Activated CD8-positive, alpha-beta memory T cell treated with anti-CD3 and anti-CD28 coated beads, Interleukin-2, amount 50 U/mL, for 48 hours (primary cell): ENCODE measurements around the gene TECPR2.

Experiments used
- DNase-seq: peaks from one replicate; pipeline ENCODE4 v3.0.0-alpha.2; 2020

TECPR2 gene

DNA sequence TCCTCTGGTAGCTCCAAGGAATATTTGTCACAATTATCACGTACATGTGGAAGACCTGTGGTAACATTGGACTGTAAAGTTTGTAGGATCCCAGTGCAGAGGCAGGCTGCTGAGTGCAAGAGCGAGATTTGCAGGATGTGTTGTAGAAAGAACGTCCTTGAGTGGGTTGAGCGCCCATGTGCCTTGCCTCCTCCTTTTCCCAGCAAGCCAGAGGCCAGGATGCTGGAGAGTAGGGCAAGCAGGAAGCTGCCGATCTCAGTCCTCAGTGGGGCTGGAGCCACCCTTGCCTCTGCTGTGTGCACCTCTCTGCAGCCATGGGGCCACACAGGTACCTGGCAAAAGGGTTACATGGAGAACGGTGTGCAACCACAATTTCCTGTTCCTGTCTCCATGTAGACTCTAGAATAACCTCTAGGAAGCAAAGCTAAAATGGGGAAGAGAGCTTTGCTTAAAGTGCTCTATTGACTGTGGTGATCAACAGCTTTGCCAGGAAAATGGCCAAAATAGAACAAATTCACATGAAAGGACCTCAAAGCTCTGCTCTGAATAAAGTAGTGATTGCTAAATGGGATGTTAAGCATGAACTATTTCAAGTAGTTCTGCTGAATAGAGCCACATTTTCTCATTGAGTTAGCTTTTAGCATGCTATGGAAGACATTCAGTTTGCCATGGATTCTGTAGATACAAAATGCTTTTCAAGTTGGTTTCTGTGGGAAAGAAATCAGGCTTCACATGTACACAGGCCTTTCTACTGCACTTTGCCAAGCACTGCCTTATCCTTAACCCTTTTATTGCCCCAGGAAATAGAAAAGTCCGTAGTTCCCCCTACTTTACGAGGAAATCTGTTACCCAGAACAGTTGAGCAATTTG lies 109.4 kb downstream of the TECPR2 start:
- DNase-seq = no peak

DNA sequence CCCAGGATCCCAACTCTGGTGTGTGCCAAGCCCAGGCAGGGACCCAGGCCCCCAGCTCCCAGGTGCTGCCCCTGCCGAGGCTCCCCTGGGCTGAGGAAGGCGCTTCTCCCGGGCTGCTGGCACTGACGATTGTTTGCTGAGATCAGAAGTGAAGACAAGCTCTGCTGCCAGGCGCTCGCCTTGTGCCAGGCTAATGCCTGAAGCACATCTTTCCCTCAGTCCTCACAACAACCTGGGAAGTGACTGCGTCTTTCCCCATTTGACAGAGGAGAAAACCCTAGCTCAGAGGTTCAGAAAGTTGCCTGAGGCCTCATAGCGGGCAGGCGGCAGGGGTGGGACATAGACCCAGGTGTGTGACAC lies 110.0 kb downstream of the TECPR2 start:
- no peak for DNase-seq

DNA sequence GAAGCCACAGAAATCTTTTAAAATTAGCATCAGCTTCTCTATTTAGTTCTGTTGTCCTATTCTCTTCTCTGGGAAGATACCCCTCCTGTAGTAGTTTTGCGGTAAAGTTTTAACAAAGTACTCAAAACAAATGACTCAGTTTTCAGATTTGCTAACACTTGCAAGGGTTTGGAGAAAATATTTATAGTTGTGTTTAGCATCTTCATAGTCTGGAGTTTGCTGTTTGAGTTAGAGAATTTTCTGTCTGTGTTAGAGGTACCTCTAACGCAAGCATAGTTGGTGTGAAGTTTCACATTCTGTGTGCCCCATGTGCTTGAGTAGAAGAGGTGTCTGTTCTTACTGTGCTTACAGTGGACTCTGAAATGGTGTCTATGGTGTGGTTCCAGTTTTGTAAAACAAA lies 110.8 kb downstream of the TECPR2 start:
- DNase-seq = no peak

DNA sequence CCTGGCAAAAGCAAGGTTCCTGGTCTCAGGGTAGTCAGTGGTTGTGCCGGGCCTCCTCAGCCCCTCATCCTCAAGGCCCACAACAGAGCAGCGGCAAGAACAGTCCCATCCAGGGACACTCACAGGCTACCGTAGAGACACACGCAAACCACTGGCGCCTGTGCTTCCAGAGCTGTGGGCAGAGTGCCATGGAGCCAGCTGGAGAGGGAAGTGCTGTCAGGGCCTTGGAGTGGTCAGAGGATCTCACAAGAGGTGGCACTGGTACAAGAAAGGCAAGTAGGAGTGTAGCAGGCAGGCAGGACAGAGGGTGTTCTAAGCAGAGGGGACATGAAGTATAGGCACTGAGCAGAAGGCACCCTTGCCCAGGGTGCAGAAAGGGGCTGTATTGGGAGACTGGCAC lies 112.2 kb downstream of the TECPR2 start:
- DNase-seq = no peak

DNA sequence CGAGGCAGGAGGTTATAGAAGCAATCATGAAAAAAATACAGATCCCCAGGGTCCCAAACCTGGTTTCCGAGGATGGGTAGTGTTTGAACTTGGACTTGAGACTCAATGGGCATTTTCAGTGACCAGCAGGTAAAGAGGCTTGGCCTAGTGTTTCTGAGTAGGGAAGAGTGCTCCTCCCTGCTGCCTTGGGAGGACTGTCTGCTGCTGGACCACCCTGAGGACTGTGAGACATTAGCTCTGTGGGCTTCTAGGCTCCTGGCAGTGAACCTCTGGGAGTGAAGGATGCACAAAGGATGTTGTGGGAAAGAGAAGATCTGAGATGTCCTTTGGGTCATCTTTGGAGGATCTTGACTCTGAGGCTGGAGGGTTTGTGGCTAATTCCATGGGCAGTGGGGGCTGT lies 116.4 kb downstream of the TECPR2 start:
- no peak for DNase-seq

DNA sequence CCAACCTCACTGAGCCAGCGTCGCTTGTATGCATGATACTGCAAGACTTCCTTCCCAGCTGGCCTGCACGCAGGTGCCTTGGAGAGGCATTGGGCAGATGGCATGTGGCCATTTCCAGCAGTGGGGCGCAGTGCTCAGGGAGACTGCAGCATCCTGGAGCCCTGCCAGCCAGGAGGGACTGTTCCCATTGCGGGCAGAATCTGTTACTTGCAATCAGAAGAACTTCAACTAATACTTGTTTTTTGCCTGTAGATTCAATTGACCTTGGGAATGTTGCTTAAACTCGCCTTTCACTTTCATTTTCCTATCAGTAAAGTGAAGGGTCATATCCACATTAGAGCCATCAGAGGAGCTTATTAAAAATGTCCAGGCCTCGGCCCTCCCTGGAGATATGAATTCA lies 117.0 kb downstream of the TECPR2 start:
- no peak for DNase-seq

DNA sequence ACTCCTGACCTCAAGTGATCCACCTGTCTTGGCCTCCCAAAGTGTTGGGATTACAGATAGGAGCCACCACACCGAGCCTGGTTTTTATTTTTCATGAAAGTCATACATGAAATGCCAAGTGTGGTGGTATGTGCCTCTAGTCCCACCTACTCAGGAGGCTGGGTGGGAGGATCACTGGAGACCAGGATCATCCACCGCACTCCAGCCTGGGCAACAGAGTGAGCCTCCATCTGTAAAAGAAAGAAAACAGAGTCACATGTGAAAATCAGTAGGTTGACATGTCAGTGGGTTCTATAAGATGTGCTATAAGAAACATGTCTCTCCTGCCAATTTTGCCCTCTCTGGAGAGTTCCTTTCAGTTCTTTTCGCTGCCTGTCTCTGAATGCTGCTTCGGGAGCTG lies 118.6 kb downstream of the TECPR2 start:
- no peak for DNase-seq

DNA sequence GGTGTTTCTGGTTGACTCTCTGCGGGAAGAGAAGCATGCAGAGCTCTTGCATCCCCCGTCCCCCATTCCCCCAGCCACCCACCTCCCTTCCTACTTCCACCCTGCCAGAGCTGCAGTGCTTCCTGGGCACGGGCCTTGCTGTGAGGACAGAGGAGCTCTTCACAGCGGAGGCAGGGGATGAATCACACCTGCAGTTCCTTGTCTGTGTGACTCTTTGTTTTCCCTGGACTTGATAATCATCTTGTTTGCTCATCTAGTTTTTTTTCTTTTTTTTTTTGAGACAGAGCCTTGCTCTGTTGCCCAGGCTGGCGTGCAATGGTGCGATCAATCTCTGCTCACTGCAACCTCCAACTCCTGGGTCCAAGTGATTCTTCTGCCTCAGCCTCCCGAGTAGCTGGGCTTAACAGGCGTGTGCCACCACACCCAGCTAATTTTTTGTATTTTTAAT lies 119.1 kb downstream of the TECPR2 start:
- no peak for DNase-seq

DNA sequence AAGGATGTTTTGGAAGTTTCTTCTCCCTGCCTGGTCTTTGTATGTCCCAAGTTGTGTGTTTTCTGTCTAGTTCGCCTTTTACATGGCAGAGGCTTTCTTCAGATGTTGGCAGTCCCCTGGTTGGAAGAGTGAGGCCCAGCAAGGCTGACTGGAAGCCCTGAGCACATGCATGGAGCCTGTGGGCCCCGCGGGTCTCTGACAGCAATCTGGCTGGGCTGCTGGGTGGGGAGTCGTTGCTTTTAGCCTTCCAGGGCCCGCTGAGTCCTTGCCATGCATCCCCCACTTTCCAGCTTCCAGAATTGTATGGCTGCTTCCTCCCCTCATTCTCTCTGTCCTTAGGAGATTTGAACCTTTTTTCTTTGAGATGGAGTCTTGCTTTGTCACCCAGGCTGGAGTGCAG lies 121.6 kb downstream of the TECPR2 start:
- DNase-seq = no peak

DNA sequence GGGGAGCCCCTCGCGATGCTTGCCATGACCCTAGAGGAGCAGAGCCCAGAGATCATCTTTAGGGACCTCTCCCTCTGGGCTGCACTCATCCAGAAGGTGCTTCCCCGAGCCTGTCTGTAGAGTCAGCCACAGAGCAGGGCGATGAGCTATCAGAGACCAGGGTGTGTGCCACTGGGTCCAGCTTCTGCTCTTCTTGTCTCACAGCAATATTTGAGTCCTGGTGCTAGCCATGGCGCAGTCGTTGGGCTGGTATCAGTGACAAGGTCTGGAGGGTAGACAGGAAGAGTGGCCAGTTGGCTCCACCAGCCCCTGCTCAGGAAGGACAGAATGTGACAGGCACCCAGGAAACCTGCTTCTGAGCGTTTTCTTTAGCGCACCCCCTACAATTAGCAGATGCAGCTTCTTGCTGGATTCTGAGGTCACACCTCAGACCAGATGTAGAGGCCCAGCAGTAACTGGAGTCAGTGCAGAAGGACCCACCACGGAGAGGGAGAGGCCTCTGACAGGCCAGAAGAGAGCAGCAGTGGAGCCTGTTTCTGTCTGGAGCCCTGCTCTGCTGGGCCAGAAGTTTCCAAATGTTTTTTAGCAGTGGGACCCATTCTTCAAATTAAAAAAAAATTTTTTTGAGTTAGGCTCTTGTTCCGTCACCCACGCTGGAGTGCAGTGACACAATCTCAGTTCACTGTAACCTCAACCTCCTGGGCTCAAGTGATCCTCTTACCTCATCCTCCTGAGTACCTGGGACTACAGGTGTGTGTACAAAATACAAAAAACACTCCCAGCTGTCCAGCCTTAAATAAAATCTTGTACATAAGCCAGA lies 123.2 kb downstream of the TECPR2 start:
- DNase-seq = no peak

DNA sequence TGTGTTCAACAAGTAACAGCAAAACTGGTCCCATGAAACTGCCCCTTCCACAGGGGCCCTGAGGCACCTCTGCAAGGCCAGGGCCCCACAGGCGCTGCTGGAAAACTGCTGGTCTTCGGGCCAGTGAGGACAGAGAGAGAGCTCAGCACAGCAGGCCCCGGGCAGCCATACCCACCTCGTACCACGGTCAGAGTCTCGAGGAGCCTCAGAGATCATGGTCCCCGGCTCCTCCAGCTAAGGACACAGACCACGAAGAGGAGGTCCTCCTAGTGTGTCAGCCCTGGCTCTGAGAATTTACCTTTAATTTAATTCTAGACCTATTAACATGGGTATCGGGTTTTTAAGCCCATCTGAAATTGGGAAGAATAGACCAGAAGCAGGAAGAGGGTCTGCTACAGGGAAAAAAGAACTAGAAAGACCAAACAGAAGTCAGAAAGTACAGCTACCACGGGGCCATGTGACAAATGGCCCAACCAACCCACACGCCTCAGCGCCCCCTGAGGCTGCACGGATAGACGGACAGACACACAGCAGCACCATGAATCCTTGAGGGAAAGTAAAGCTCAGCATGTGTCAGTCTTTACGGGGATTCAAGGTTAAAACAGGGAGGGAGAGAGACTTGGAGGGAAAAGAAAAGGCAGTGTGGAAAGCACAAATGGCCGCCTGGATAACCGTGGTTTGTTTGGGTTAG lies 123.9 kb downstream of the TECPR2 start:
- DNase-seq = no peak

DNA sequence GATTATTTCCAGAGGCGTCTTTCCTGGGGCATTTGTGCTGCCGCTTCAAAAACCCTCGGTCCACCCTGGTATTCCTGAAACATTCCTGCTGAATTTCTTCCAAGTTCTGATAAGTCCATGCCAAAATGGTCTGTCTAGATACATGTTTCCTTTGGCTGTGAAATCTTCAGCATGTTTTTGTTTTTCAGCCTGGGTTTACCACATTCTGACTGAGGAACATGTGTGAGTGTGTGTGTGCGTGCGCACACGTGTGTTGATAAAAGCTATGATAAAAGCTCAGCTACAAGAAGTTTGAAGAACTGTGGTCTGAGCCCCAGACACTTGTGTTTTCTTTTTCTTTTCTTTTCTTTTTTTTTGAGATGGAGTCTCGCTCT lies 124.5 kb downstream of the TECPR2 start:
- DNase-seq = no peak

DNA sequence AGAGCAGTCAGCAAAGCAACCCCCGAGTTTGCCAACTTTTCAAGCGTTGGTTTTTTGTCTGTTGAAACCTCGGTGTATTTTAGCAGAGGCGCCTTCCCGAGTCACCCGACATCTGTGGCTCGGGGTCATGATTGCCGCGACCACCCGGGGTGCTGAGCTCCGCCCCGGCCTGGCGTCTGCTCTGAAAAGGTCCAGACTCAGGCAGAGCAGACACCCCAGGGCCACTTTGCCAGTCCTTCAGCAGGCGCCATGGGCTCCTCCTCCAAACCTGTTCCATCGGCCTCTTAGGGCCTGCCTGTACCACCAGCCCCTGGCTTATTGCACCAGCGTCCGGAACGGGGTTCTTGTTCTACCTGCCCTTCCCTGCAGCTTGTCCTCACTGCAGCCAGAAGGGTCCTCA lies 127.7 kb downstream of the TECPR2 start:
- DNase-seq = no peak

DNA sequence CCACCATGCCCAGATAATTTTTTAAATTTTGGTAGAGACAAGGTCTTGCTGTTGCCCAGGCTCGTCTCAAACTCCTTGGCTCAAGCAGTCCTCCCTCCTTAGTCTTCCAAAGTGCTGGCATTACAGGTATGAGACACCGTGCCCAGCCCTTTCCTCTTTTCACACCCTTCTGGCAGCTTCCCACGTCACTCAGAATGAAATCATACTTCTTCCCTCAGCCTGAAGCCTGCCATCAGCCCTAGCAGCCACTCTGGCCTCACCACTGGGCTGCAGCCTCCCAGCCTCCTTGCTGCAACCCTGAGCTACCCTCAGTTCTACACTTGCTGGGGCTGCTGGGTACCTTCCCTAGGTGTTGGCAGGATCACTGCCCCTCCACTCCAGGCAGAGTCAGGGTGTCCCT lies 128.6 kb downstream of the TECPR2 start:
- DNase-seq = no peak

DNA sequence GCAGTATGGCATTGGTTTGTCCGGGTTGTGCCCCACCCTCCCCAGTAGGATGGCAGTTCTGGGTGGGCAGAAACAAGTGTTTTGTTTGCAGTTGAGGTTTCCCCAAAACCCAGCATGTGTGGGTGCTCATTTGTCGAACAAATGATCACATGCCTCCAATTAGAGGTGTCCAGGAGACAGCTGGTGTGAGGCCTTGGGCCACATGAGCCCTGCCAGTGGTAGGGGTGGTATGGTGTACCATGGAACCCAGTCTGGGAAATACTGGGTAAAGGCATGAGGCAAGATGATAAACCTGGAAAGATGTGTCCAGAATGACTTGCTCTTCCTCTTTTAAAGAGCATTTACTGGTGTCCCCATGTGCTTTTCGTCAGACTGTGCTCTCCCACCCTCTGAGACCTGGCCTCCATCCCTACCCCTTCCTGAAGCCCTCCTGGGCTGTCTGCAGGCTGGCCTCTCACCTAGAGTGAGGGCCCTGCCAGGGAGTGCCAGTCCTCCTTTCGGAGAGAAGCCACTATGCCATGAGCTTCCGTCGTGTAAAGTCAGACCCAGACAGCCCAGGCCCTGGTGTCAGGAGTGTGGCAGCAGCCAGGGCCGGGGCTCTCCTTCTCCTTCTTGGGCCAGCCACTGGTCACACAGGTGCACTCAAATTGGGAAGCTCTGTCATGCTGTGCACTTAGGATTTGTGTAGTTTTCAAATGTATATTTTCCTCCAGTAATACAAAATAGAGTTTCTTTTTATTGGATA lies 129.2 kb downstream of the TECPR2 start:
- DNase-seq = no peak

DNA sequence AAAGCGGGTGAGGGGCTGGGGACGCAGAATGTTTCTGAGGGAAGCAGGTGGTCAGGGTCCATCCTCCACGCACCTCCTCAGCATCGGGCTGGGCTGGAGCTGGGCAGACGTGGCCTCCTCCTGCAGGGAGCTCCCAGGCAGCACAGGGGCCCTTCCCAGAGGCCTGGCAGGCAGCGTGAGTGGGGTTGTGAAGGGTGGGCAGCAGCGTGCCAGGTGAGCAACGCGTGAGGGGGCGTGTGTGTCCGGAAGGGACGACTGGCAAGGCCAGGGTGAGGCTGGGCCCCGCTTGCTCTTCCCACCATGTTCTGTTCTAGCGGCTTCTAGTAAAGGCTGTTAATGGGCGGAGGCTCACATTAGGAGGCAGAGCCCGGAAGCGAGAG lies 129.8 kb downstream of the TECPR2 start:
- no peak for DNase-seq

DNA sequence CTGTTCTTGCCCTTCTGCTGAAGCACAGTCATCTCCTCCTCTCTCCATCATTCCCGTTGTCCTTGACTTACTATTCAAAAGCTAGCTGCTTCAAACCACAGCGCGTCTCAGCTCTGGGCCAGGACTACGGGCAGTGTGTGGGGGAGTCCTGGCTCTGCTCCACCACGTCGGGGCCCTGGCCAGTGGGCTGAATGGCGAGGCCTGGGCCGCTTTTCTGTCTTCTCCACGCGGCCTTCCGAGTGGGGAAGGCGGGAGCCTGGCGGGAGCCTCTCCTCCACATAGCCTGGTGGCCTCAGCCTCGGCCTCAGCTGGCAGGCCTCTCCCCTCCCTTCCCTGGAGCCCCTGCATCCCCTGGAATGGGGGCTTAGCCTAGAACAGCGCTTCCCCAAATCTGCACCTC lies 130.4 kb downstream of the TECPR2 start:
- no peak for DNase-seq

DNA sequence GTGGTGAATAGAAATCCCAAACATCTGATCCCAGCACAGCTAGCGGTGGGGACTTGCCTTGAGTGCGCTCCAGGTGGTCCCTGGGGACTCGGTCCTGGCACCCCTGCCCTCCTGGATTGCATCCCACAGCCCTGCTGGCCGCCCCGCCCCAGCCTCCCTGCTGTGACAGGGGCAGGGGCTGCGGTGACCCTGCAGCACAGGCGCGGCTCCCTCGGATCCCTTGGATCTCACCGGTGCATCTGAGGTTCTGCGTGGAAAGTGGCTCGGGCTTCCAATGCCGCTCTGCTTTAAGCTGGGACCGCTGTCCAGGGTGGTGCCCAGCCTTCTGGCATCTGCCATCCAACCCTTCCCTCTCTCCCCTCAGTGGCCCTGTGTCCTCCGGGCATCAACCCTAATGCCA lies 130.8 kb downstream of the TECPR2 start:
- DNase-seq = no peak

DNA sequence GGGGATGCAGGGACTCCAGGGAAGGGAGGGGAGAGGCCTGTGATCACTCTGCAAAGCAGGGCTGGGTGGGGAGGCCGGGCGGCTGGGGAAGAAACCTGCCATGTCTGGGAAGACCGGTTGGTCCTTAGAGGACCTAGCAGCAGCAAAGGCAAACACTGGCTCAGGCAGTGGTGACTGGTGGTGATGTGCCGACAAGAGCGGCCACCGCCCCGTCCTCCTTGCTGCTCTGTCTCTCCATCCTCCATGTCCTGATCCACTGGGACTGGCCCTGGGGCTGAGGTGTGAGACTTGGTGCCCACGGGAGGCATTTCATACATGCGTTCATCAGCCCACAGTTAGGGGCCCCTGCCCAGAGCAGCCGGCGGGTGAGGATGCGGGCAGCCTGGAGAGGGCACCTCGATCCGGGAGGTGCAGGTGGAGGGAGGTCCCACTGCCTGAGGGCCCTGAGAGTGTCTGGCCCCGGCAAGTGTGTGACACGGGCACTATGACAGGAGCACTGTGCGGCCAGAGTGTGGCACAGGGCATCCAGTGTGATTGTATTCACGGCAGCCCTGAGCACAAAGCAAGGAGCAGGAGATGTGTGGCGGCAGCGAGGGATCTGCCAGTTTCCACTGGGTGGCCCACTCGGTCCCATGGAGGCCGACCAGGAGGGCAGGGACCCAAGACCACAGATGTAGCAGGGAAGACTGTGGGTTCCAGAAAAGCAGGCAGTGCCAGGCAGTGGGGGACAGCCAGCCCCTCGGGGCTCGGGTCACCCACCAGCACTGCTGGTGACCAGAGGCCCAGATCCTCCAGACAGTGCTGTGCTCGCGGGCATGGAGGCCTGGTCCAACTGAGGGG lies 133.0 kb downstream of the TECPR2 start:
- DNase-seq = no peak

DNA sequence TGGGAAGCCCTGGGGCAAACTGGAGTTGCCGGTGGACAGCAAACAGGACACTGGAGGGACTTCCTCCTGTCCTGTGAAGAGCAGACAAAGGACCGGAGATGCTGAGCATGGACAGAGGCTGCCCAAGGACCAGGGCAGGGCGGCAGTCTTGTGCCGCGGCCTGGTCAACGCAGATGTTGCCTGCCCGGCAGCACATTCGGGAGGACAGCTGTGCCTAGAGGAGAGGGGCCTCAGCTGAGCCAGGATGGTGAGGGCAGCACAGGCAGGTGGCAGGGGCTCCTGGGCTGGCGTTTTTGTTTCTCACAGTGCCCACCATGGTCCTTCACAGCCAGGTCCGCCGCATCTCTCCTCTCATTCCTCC lies 133.6 kb downstream of the TECPR2 start:
- no peak for DNase-seq

DNA sequence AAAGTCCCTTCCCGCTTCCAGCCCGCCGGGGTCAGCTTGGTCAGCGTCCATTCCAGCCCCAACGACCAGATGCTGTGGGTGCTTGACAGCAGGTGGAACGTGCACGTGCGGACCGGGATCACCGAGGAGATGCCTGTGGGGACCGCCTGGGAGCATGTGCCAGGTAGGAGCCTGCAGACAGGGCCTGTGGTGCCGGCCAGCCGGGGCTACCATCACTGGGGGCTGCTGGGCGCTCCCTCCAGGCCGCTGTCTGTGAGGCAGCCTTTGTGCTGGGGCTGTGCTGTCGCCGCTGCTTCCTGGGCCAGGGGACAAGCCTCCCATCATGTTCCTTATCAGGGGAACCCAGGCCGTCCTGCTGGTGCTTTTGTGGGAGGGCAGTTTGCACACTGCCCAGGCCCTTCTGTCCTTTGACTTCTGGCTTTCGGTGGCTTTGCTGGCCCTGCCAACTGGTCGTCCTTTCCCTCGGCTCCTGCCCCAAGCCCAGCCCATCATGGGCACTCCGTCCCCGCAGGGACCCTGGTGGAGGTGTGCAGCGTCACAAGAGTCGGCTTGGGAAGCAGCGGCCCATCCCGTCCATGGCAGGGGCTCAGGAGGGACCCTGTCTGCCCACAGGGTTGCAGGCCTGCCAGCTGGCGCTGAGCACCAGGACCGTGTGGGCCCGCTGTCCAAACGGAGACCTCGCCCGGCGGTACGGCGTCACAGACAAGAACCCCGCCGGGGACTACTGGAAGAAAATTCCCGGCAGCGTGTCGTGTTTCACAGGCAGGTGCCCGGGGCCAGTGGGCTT lies 134.4 kb downstream of the TECPR2 start:
- no peak for DNase-seq
